B cell (primary cell): ENCODE measurements around the gene TTC32. TPM values are rescaled to one million over a fixed set of nuclear protein-coding genes. Genes with fewer than 3 reads are reported as not detected.

ENCODE experiments used
- ATAC-seq: fragments of 200-7000 bp; cut with Tn5 transposase; one replicate; pipeline ENCODE4 v1.10.0; 2021; ENCODE audit warnings: low read depth, mild to moderate bottlenecking, moderate number of reproducible peaks, moderate library complexity
- CTCF ChIA-PET: fragments of 350-600 bp; sonication (Branson Sonifier 250); formaldehyde crosslinking; loops from one replicate; lab custom pipeline; 2021; ENCODE audit warnings: antibody characterized with exemption, inconsistent platforms; lab: Charles Lee
- POLR2A ChIA-PET: fragments of 350-600 bp; sonication (Branson Sonifier 250); formaldehyde crosslinking; loops from one replicate; lab custom pipeline; 2021; ENCODE audit warnings: antibody characterized with exemption; lab: Charles Lee
- DNase-seq: peaks from one replicate; pipeline ENCODE4 v3.0.0; 2013
- H2AFZ ChIP-seq: 2 replicates; pipeline ENCODE4 v1.6.1; 2012; ENCODE audit warnings: mild to moderate bottlenecking, low read depth, low read length; ENCODE audit not compliant: insufficient read depth, poor library complexity, severe bottlenecking
- H3K27ac ChIP-seq, 2 donors: 1 replicate in 1 of 2; 2 replicates in 1 of 2; pipeline ENCODE4 v1.5.1; 2012 to 2013; ENCODE audit warnings: low read length in 2 of 2, mild to moderate bottlenecking in 2 of 2, moderate library complexity in 1 of 2
- H3K27me3 ChIP-seq, 4 experiments: fragments of 200-600 bp in 1 of 4; sonication (generic) in 1 of 4; replicated peaks in 1 of 4; 1 replicate in 2 of 4; 2 replicates in 2 of 4; pipeline versions ENCODE4 v1.6.1 to v1.7.0; 2013 to 2016; ENCODE audit warnings: low read length in 3 of 4, mild to moderate bottlenecking in 2 of 4, mixed read lengths in 1 of 4, moderate library complexity in 1 of 4; ENCODE audit not compliant: insufficient read depth in 4 of 4, control insufficient read depth in 3 of 4; ENCODE audit errors: control extremely low read depth in 1 of 4
- H3K36me3 ChIP-seq, 2 experiments: replicated peaks in 1 of 2; 1 replicate in 1 of 2; 2 replicates in 1 of 2; pipeline versions ENCODE4 v1.6.1 to v1.7.1; 2013; ENCODE audit warnings: low read length in 1 of 2; ENCODE audit not compliant: insufficient read depth in 2 of 2, control insufficient read depth in 1 of 2; ENCODE audit errors: control extremely low read depth in 1 of 2, extremely low read depth in 1 of 2
- H3K4me1 ChIP-seq, 2 donors: fragments of 200-600 bp in 1 of 2; sonication (generic) in 1 of 2; 1 replicate in 1 of 2; 2 replicates in 1 of 2; pipeline versions ENCODE4 v1.5.1 to v1.6.1; 2013 to 2017; ENCODE audit warnings: low read length in 2 of 2; ENCODE audit not compliant: control insufficient read depth in 2 of 2, insufficient read depth in 2 of 2
- H3K4me2 ChIP-seq: replicated peaks from 2 replicates; pipeline ENCODE3; 2012; ENCODE audit warnings: mild to moderate bottlenecking, low read depth, low read length; ENCODE audit not compliant: poor library complexity, severe bottlenecking
- H3K4me3 ChIP-seq, 5 experiments: fragments of 200-600 bp in 1 of 5; sonication (generic) in 1 of 5; 1 replicate in 3 of 5; 2 replicates in 2 of 5; pipeline versions ENCODE4 v1.5.1 to v1.7.0; 2011 to 2016; ENCODE audit warnings: low read length in 4 of 5, mild to moderate bottlenecking in 4 of 5, low read depth in 2 of 5, control low read depth in 1 of 5, moderate library complexity in 1 of 5; ENCODE audit not compliant: insufficient read depth in 1 of 5; ENCODE audit errors: control extremely low read depth in 1 of 5, extremely low read depth in 1 of 5
- H3K79me2 ChIP-seq: fragments of 200-600 bp; sonication (generic); one replicate; pipeline ENCODE4 v1.6.0; 2016; ENCODE audit warnings: low read length; ENCODE audit not compliant: control insufficient read depth, insufficient read depth
- H3K9ac ChIP-seq: fragments of 200-600 bp; sonication (generic); 2 replicates; pipeline ENCODE4 v1.6.1; 2017; ENCODE audit warnings: mild to moderate bottlenecking, low read length, moderate library complexity
- H3K9me3 ChIP-seq, 3 donors: one replicate each; pipeline versions ENCODE4 v1.6.1 to v1.7.1; 2013; ENCODE audit warnings: low read length in 2 of 3; ENCODE audit not compliant: control insufficient read depth in 2 of 3, insufficient read depth in 1 of 3; ENCODE audit errors: control extremely low read depth in 1 of 3
- H4K20me1 ChIP-seq: 2 replicates; pipeline ENCODE4 v1.6.0; 2012; ENCODE audit warnings: mild to moderate bottlenecking, low read length; ENCODE audit not compliant: insufficient read depth, control insufficient read depth, poor library complexity, severe bottlenecking
- H3K27ac Mint-ChIP-seq: one replicate; pipeline ENCODE4 v1.8.0; 2021; ENCODE audit warnings: mixed read lengths
- H3K27me3 Mint-ChIP-seq: one replicate; pipeline ENCODE4 v1.8.0; 2021; ENCODE audit warnings: mixed read lengths
- H3K4me1 Mint-ChIP-seq: one replicate; pipeline ENCODE4 v1.8.0; 2021; ENCODE audit warnings: mixed read lengths
- H3K4me3 Mint-ChIP-seq: one replicate; pipeline ENCODE4 v1.8.0; 2021; ENCODE audit warnings: mixed read lengths
- H3K9me3 Mint-ChIP-seq: one replicate; pipeline ENCODE4 v1.8.0; 2022; ENCODE audit warnings: mixed read lengths; ENCODE audit not compliant: insufficient read depth
- CTCF ChIP-seq: fragments of 200-600 bp; IDR thresholded peaks from one replicate; pipeline ENCODE4 v1.8.0; 2022; ENCODE audit warnings: antibody characterized with exemption, mild to moderate bottlenecking
- EZH2 ChIP-seq: IDR thresholded peaks from 2 replicates; pipeline ENCODE4 v1.6.1; 2012; ENCODE audit warnings: borderline replicate concordance, low read depth, mild to moderate bottlenecking, moderate library complexity, low read length; ENCODE audit not compliant: insufficient read depth, poor library complexity, severe bottlenecking
- WGBS: methylation state at CpG from one replicate; pipeline ENCODE4 v1.1.5; 2013; ENCODE audit warnings: missing lambda C conversion rate; ENCODE audit not compliant: insufficient coverage; 5-methylcytosine and 5-hydroxymethylcytosine counted together
- intact Hi-C: fragments of 100-400 bp; cut with micrococcal nuclease; formaldehyde crosslinking; loops from one replicate; pipeline ENCODE4 v1.10.0; 2022
- polyA plus RNA-seq: library from polyadenylated mRNA; depleted of rRNA; stranded (reverse); fragments of >200 nt; gene quantifications from 2 replicates; pipeline ENCODE4 v1.2.3, GENCODE V29; 2012
- total RNA-seq, 2 donors: library from RNA; stranded (reverse); fragments of 120-200 nt in 1 of 2; gene quantifications; 1 replicate in 1 of 2; 2 replicates in 1 of 2; pipeline versions ENCODE4 v1.2.3 to v1.2.4, GENCODE V29; 2013 to 2022

Gene TTC32
- total and polyA plus RNA-seq, 2 donors (not counting 1 experiment from before 2014, with no cell fraction given) = 27.7 to 38.1 TPM

DNA sequence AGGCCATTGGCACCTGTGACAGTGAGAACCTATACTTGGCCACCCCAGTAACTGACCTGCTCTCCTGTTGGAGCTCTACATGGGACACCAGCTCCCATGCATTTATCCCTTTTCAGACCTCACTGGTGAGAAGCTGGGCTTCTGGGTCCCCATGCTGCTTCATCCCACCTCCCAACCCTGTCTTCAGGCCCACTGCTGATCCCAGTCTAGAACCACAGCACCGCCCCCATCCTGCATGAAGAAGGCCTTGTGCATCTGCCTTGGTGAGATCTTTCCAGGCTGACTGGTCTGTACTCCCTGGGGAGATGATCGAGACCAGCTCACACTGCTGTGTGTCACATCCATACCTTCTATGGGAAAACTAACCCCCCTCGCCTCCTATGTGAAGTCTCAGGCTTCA, 22.7 kb downstream of the TTC32 start:
- Mint-ChIP-seq H3K27ac (no peak overlapping the region), H3K4me1 (no peaks in the 10 kb centered on the region), H3K4me3 (no peak overlapping the region), H3K27me3 (no peaks in the 10 kb centered on the region), H3K9me3 (no peaks in the 10 kb centered on the region)
- no peak for DNase-seq
- Histone ChIP-seq H3K36me3 (peaks cover 0 to 5% of the 10 kb centered on the region in 2 experiments), H3K27me3 (no peaks in the 10 kb centered on the region), H3K79me2 (no peaks in the 10 kb centered on the region), H2AFZ (no peak overlapping the region), H3K4me1 (no peaks in the 10 kb centered on the region), H3K9ac (no peak overlapping the region), H3K9me3 (no peaks in the 10 kb centered on the region), H3K4me3 (no peak overlapping the region), H4K20me1 (no peaks in the 10 kb centered on the region), H3K27ac (no peak overlapping the region), H3K4me2 (no peak overlapping the region)
- no peak for ATAC-seq
- 95% methylated on average over 3 of the region's 3 CpGs for WGBS
- POLR2A ChIA-PET = no interaction called here
- CTCF ChIA-PET = interaction anchor here (1.6 kb wide), 1 partner anchor 15 kb away, joined by 5 read pairs; no protein-coding TSS in a partner anchor
- TF ChIP-seq CTCF (no peak), EZH2 (no peak)
- intact Hi-C loops = no loop called here

DNA sequence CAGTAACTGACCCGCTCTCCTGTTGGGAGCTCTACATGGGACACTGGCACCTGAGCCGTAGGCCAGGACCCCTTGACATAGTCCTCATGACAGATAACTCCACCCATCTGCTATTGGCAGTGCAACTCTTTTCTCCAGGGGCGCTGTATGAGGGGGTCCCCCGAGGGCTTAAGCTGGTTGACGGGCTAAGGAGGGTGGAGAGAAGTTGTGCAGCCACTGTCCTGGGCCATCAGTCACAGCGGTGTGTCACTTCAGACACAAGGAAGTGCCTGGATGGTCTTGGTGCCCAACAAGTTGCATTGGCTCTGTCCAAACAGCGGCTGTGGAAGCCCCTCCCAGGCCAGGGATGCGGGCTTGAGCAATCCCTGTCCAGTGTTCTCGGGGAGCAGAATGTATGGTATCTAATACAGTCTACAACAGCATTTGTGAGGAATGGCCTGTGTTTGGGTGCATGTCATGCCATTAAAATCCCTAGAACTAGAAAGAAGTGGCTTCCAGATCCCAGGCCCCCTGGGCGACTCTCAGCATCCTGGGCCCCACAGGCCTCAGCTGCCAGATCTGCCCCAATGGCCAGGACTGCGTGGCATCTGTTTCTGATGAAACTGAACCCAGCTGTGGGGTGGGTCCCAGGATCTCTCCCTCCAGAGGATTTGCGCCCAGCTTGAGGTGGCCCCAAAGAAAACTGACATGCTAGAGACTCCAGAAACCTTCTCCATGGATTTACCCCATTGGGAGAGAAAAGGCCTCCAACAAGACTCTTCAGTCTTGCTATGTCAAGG, 23.3 kb downstream of the TTC32 start:
- DNase-seq (no peak), ATAC-seq (no peak)
- H3K27me3 ChIP-seq = no peaks in the 10 kb centered on the region
- H2AFZ ChIP-seq = no peak overlapping the region
- no peaks in the 10 kb centered on the region for H3K4me1 ChIP-seq
- no peak overlapping the region for H3K4me3 ChIP-seq
- H3K9me3 ChIP-seq = no peaks in the 10 kb centered on the region
- Mint-ChIP-seq H3K4me1 (no peaks in the 10 kb centered on the region), H3K9me3 (no peaks in the 10 kb centered on the region), H3K27ac (no peak overlapping the region), H3K27me3 (no peaks in the 10 kb centered on the region), H3K4me3 (no peak overlapping the region)
- intact Hi-C loops = no loop called here
- TF ChIP-seq CTCF = no peak
- TF ChIP-seq EZH2 = no peak
- 91% methylated on average over 10 of the region's 12 CpGs for WGBS
- H3K9ac ChIP-seq = no peak overlapping the region
- ChIA-PET POLR2A (no interaction called here), CTCF (interaction anchor here (1.6 kb wide), 1 partner anchor 14 kb away, joined by 5 read pairs; no protein-coding TSS in a partner anchor)
- H3K36me3 ChIP-seq = peaks cover 0 to 5% of the 10 kb centered on the region in 2 experiments
- no peaks in the 10 kb centered on the region for H4K20me1 ChIP-seq
- no peaks in the 10 kb centered on the region for H3K79me2 ChIP-seq
- H3K27ac ChIP-seq = no peak overlapping the region
- H3K4me2 ChIP-seq = no peak overlapping the region
